Tibial nerve (tissue), 4 donors: ENCODE data around the gene CDC16.

Source experiments
- EP300 ChIP-seq, 2 donors: sonication (generic); formaldehyde crosslinking; IDR thresholded peaks; one replicate each; pipeline ENCODE4 v1.6.1; 2017; ENCODE audit warnings: antibody characterized with exemption in 2 of 2, mild to moderate bottlenecking in 1 of 2
- POLR2A ChIP-seq, 2 donors: fragments of 450-650 bp; IDR thresholded peaks; one replicate each; pipeline ENCODE4 v1.6.1; 2017; ENCODE audit warnings: antibody characterized with exemption in 2 of 2, mild to moderate bottlenecking in 2 of 2, moderate library complexity in 2 of 2
- TF ChIP-seq, protein P1 (sequence below), 5 experiments: fragments of 200-600 bp in 3 of 5; fragments of 450-650 bp in 2 of 5; sonication (generic) in 3 of 5; IDR thresholded peaks; one replicate each; pipeline ENCODE4 v1.5.1; 2016 to 2019; ENCODE audit warnings: antibody characterized with exemption in 5 of 5, mild to moderate bottlenecking in 3 of 5, moderate library complexity in 2 of 5

GRCh38 chr13:114275304-114275703, 40.6 kb downstream of the CDC16 start:
- TF ChIP-seq EP300 (IDR thresholded peaks at IDR 0.05) (no peak), POLR2A (IDR thresholded peaks at IDR 0.05) (no peak)
- TF ChIP-seq, protein P1, sequence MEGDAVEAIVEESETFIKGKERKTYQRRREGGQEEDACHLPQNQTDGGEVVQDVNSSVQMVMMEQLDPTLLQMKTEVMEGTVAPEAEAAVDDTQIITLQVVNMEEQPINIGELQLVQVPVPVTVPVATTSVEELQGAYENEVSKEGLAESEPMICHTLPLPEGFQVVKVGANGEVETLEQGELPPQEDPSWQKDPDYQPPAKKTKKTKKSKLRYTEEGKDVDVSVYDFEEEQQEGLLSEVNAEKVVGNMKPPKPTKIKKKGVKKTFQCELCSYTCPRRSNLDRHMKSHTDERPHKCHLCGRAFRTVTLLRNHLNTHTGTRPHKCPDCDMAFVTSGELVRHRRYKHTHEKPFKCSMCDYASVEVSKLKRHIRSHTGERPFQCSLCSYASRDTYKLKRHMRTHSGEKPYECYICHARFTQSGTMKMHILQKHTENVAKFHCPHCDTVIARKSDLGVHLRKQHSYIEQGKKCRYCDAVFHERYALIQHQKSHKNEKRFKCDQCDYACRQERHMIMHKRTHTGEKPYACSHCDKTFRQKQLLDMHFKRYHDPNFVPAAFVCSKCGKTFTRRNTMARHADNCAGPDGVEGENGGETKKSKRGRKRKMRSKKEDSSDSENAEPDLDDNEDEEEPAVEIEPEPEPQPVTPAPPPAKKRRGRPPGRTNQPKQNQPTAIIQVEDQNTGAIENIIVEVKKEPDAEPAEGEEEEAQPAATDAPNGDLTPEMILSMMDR (IDR thresholded peaks at IDR 0.05) = no peak
